OCI-LY1 (cell line): Measurements from ENCODE around the gene IGF1R.

Experiments used
- H2AFZ ChIP-seq: fragments of 200-600 bp; sonication (generic), shearing (Covaris generic); 2 replicates; pipeline ENCODE4 v1.6.0; 2014; ENCODE audit warnings: antibody characterized with exemption, mild to moderate bottlenecking, low read length
- H3F3A ChIP-seq: fragments of 200-600 bp; sonication (generic), shearing (Covaris generic); 2 replicates; pipeline ENCODE4 v1.6.0; 2014; ENCODE audit warnings: mild to moderate bottlenecking, antibody characterized with exemption, low read length, moderate library complexity; ENCODE audit not compliant: insufficient read depth
- H3K27ac ChIP-seq: fragments of 200-600 bp; sonication (generic); 2 replicates; pipeline ENCODE4 v1.5.1; 2014; ENCODE audit warnings: low read length, mixed run types, mild to moderate bottlenecking, low read depth; ENCODE audit not compliant: poor library complexity, severe bottlenecking
- H3K27me3 ChIP-seq: fragments of 200-600 bp; sonication (generic); 2 replicates; pipeline ENCODE4 v1.6.0; 2014; ENCODE audit warnings: antibody characterized with exemption, mild to moderate bottlenecking, low read length, moderate library complexity; ENCODE audit not compliant: insufficient read depth
- H3K36me3 ChIP-seq: fragments of 200-600 bp; sonication (generic); 2 replicates; pipeline ENCODE4 v1.6.1; 2014; ENCODE audit warnings: mild to moderate bottlenecking, antibody characterized with exemption, low read length, moderate library complexity, mixed read lengths; ENCODE audit not compliant: insufficient read depth
- H3K4me1 ChIP-seq: fragments of 200-600 bp; sonication (generic); 2 replicates; pipeline ENCODE4 v1.5.1; 2014; ENCODE audit warnings: mild to moderate bottlenecking, low read length, moderate library complexity; ENCODE audit not compliant: insufficient read depth, severe bottlenecking
- H3K4me2 ChIP-seq: fragments of 200-600 bp; sonication (generic), shearing (Covaris generic); 2 replicates; pipeline ENCODE4 v1.6.1; 2014; ENCODE audit warnings: low read length
- H3K4me3 ChIP-seq: fragments of 200-600 bp; sonication (generic); 2 replicates; pipeline ENCODE4 v1.5.1; 2014; ENCODE audit warnings: low read length, low read depth, mild to moderate bottlenecking, mixed read lengths; ENCODE audit not compliant: poor library complexity, severe bottlenecking
- H3K79me2 ChIP-seq: fragments of 200-600 bp; shearing (Covaris generic); 2 replicates; pipeline ENCODE4 v1.6.1; 2016; ENCODE audit warnings: mixed run types, low read length, mixed read lengths; ENCODE audit not compliant: insufficient read depth
- H3K9ac ChIP-seq: fragments of 200-600 bp; sonication (generic), shearing (Covaris generic); 2 replicates; pipeline ENCODE4 v1.6.1; 2014; ENCODE audit warnings: mild to moderate bottlenecking, low read length, mixed read lengths
- H3K9me2 ChIP-seq: fragments of 200-600 bp; sonication (generic), shearing (Covaris generic); 2 replicates; pipeline ENCODE4 v1.6.1; 2014; ENCODE audit warnings: low read depth, mild to moderate bottlenecking, low read length, mixed read lengths
- H3K9me3 ChIP-seq: fragments of 200-600 bp; shearing (Covaris generic); 2 replicates; pipeline ENCODE4 v1.6.1; 2014; ENCODE audit warnings: low read length, mixed read lengths
- H4K20me1 ChIP-seq: fragments of 200-600 bp; sonication (generic), shearing (Covaris generic); 2 replicates; pipeline ENCODE4 v1.6.0; 2016; ENCODE audit warnings: mild to moderate bottlenecking, low read length; ENCODE audit not compliant: insufficient read depth
- EZH2 ChIP-seq: fragments of 200-600 bp; sonication (generic), shearing (Covaris generic); IDR thresholded peaks from 2 replicates; pipeline ENCODE4 v1.8.0; 2017; ENCODE audit warnings: borderline replicate concordance, mixed run types, mild to moderate bottlenecking, antibody characterized with exemption, low read length, moderate library complexity, mixed read lengths
- TF ChIP-seq, protein P1 (sequence below): fragments of 200-600 bp; sonication (generic), shearing (Covaris generic); IDR thresholded peaks from 2 replicates; pipeline ENCODE4 v1.5.1; 2017; ENCODE audit warnings: mild to moderate bottlenecking, antibody characterized with exemption, low read length, moderate library complexity, mixed read lengths

The IGF1R gene

DNA sequence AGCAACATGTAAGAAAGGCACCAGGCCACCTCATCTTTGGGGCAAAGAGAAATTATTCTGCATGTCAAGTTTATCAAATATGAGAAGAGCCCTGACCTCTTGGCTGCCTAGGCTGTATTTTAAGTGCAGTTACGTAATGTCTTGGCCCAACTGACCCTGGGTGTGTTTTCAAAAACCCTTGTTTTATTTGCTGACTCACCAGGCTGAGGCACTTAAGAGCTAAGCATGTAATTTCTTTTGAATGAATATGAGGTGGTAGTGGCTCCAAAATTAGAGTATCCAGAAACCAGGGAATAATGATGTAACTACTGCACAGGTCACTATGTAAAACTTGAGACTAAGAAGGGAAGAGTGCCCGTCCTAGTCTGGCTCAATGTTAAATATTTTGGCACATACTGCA is 335.0 kb downstream of the IGF1R start:
- Histone ChIP-seq H3F3A (no peaks in the 10 kb centered on the region), H3K9me3 (no peaks in the 10 kb centered on the region), H3K4me2 (no peak overlapping the region), H3K4me1 (no peaks in the 10 kb centered on the region), H3K27me3 (no peaks in the 10 kb centered on the region; the same call in 1 of the 2 replicates), H4K20me1 (no peaks in the 10 kb centered on the region), H3K4me3 (no peak overlapping the region), H3K79me2 (no peaks in the 10 kb centered on the region), H3K36me3 (no peaks in the 10 kb centered on the region), H2AFZ (no peak overlapping the region), H3K27ac (no peak overlapping the region), H3K9ac (no peak overlapping the region), H3K9me2 (no peaks in the 10 kb centered on the region)
- no peak for TF ChIP-seq EZH2
- TF ChIP-seq, protein P1, sequence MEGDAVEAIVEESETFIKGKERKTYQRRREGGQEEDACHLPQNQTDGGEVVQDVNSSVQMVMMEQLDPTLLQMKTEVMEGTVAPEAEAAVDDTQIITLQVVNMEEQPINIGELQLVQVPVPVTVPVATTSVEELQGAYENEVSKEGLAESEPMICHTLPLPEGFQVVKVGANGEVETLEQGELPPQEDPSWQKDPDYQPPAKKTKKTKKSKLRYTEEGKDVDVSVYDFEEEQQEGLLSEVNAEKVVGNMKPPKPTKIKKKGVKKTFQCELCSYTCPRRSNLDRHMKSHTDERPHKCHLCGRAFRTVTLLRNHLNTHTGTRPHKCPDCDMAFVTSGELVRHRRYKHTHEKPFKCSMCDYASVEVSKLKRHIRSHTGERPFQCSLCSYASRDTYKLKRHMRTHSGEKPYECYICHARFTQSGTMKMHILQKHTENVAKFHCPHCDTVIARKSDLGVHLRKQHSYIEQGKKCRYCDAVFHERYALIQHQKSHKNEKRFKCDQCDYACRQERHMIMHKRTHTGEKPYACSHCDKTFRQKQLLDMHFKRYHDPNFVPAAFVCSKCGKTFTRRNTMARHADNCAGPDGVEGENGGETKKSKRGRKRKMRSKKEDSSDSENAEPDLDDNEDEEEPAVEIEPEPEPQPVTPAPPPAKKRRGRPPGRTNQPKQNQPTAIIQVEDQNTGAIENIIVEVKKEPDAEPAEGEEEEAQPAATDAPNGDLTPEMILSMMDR = no peak

DNA sequence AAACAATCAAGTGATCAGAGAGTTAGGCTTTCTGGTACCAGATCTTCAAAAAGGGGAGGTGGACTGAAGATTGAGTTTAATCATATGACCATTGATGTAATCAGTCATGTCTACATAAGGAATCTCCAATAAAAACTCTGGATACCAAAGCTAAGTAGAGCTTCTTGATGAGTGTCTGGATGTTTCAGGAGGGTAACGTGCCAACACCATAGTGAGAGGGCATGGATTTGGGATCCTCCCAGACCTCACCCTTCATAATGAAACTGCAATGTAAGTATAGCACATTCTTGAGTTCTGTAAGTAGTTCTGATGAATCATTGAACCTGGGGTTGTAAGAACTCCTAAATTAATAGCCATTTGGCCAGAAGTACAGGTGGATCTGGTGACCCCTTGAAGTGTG is 337.9 kb downstream of the IGF1R start:
- Histone ChIP-seq H3K9ac (no peak overlapping the region), H3K4me2 (no peak overlapping the region), H3K4me3 (no peak overlapping the region), H3K79me2 (no peaks in the 10 kb centered on the region), H3K36me3 (no peaks in the 10 kb centered on the region), H3K4me1 (no peaks in the 10 kb centered on the region), H4K20me1 (no peaks in the 10 kb centered on the region), H3F3A (no peaks in the 10 kb centered on the region), H3K27me3 (no peaks in the 10 kb centered on the region; the same call in 1 of the 2 replicates), H3K9me3 (no peaks in the 10 kb centered on the region), H2AFZ (no peak overlapping the region), H3K9me2 (no peaks in the 10 kb centered on the region), H3K27ac (no peak overlapping the region)
- no peak for TF ChIP-seq EZH2

DNA sequence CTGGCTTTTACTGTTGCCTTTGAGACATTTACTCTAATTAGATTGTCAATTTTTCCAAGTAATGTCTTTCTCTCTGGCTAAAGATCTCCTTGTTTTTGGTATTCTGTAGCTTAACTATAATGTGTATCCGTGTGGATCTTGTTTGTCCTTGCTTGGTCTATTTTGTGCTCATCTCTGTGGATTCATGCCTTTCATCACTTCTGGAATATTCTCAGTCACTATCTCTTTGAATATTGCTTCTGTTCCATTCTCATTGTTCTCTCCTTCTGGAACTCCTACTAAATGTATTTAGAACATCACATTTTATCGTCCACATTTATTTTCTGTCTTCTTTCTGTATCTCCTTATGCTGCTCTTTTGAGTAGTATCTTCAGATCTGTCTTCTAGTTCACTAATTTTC is 346.6 kb downstream of the IGF1R start:
- no peak overlapping the region for H3K4me2 ChIP-seq
- H3K4me1 ChIP-seq = no peaks in the 10 kb centered on the region
- H3K36me3 ChIP-seq = no peaks in the 10 kb centered on the region
- H3K4me3 ChIP-seq = no peak overlapping the region
- H3K27ac ChIP-seq = no peak overlapping the region
- no peaks in the 10 kb centered on the region for H3F3A ChIP-seq
- H2AFZ ChIP-seq = no peak overlapping the region
- H3K27me3 ChIP-seq = no peaks in the 10 kb centered on the region
- H3K9me3 ChIP-seq = no peaks in the 10 kb centered on the region
- H3K9me2 ChIP-seq = no peaks in the 10 kb centered on the region
- no peaks in the 10 kb centered on the region for H4K20me1 ChIP-seq
- no peaks in the 10 kb centered on the region for H3K79me2 ChIP-seq
- no peak for TF ChIP-seq EZH2
- TF ChIP-seq, protein P1 = no peak
- H3K9ac ChIP-seq = no peak overlapping the region

DNA sequence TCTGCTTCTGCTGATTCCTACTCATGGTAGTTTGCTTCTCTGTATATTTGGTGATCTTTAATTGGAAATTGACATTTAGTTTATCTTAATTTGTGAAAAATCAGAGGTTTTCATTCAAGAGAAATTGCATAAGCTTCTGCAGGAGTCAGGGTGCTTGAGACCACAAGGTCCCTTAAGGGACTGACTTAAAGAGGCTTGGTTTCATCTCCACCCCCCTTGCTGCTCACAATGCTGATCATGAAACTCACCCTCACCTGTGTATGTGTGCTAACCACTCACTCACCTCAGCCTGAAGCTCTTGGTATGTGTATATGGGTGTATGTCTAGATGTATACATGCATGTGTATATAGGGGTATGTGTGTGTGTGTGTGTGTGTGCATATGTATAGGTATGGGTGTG is 347.8 kb downstream of the IGF1R start:
- H3K79me2 ChIP-seq = no peaks in the 10 kb centered on the region
- H3K4me2 ChIP-seq = no peak overlapping the region
- TF ChIP-seq EZH2 = no peak
- TF ChIP-seq, protein P1 = no peak
- H3F3A ChIP-seq = no peaks in the 10 kb centered on the region
- H4K20me1 ChIP-seq = no peaks in the 10 kb centered on the region
- H3K27ac ChIP-seq = no peak overlapping the region
- no peak overlapping the region for H3K9ac ChIP-seq
- H3K9me2 ChIP-seq = no peaks in the 10 kb centered on the region
- no peaks in the 10 kb centered on the region for H3K4me1 ChIP-seq
- no peaks in the 10 kb centered on the region for H3K9me3 ChIP-seq
- H3K36me3 ChIP-seq = no peaks in the 10 kb centered on the region
- H2AFZ ChIP-seq = no peak overlapping the region
- no peak overlapping the region for H3K4me3 ChIP-seq
- H3K27me3 ChIP-seq = no peaks in the 10 kb centered on the region
